ENCODE results near the gene PML.
"Not testable (repeated sequence)": the region's sequence is repeated elsewhere in the genome, so short reads cannot be mapped to it uniquely, and the experiment has no call there.

PML gene

DNA sequence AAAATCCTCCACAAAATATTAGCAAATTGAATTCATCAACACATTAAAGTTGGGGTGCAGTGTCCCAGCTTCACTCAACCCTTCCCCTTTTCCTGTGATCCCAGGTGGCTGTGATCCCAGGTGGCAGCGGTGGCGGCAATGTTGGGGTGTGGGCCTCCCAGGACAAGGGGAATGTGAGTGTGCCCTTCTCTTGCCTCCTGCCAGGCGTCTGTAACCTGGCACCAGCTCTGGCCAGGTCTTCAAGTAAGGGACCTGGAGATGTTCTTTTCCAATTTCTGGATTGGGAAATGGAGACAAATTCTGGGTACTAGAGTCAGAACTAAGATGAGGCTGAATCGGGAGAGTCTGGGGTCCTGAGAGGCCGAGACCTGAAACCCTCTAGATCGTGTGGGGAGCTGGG lies 67.7 kb downstream of the PML start:
- no peak for DNase-seq (ENCODE audit: low read depth)

DNA sequence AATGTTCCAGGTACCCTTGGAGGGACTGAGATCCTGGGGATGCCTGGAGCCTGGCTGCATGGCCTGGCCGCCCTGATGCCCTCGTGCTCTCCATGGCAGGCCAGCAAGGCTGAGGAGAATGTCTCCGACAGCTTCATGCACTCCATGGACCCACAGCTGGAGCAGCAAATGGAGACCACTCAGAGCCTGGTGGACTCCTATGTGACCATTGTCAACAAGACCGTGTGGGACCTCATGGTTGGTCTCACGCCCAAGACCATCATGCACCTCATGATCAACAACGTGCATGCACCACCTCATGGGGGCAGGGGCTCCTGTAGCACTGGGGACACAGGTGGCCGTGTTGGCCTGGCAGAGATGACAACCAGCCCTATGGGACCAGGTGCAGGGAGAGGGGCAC lies 68.2 kb downstream of the PML start:
- DNase-seq (ENCODE audit: low read depth) = no peak

DNA sequence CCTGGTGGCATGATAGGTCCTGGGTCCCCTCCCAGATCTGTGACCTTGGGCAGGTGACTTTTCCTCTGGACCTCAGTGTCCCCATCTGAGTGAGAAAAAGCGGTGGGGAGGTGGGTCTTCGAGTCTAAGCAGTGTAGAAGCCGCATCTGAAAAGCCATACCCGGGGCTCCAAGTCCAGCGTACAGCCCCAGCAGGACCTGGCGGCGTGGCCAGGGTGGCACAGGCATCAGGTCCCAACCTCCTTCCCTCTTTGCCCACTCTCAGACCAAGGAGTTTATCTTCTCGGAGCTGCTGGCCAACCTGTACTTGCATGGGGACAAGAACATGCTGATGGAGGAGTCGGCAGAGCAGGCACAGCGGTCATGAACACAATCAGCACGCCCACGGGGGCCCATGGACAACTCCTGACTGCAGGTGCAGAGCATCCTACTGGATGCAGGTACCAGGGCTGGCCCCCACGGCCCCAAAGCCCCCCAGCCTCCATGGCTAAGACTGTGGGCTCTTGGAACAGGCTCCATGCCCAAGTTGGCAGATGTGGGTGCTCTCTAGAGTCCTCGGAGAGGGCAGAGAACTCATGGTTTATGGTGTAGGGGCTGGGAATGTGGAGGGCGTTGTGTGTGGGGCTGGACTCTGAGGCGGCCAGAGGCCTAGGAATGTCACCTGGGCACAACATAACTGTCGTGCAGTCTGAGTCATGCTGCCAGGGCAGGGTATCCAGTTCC lies 69.1 kb downstream of the PML start:
- not testable (repeated sequence) for DNase-seq (ENCODE audit: low read depth)

DNA sequence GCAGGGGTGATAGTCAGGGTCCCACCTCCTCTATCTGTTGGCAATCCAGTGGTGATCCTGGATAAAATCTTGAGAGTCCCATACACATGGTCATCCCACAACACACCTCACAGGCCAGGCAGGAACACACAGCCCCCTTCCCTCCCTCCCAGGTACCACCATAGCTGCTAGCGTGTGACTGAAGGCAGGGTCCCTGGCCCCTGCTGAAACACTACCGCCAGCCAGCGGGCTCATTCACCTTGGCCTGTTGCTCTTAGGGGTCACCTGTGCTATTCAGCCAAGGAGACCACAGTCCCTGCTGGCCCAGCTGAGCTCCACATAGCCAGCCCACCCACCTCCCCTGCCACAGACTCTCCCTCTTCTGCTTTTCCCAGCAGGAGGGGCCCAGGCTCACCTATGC lies 69.7 kb downstream of the PML start:
- not testable (repeated sequence) for DNase-seq (ENCODE audit: low read depth)

DNA sequence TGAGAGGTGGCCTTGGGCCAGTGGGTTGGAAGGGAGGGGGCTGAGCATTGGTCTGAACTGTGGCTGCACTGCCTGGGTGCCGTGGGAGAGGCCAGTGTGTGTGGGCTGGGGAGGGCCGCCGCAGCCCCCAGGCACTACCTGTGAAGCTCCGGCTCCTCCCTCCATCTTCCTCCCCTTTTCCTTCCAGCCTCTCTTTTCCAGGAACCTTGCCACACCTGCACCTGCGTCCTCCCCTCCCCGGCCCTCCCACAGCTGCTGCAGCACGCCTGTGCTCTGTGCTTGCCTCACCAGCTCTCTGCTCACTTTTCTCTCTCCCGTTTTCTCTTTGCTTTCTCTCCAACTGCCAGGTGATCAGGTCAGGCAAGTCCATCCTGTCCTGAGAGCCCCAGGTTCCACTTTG lies 70.3 kb downstream of the PML start:
- not testable (repeated sequence) for DNase-seq (ENCODE audit: low read depth)

DNA sequence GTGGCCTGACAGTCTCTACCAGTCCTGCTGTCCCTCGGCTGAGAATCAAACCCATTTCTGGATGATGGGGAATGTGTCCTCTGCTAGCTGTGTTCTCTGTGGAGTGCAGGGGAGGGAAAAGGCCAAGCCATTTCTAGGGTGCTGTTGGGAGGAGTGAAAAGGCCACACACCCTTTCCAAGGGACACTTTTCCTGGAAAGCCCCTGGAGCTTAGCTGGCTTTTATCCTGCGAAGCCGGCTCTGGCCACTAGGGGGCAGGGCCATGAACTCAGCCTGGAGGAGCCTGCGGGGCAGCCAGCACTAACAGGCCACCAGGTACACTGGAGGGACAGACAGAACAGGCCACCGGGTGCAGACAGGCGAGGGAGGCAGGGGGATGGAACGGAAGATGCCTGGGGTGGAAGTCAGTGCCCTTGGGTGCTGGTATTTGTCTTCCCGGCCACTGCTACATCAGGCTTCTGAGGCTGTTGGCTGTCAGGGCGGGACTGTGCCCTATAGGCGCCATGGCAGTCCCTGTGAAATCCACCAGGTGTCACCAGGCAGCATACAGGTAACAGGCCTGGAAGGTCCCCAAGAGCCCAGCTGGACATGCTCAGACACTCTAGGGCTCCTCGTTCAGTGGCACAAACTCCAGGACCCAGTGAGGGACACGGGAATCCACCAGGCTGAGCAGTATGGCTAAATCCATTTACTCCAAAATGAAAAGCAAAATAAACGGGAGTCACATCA lies 71.3 kb downstream of the PML start:
- not testable (repeated sequence) for DNase-seq (ENCODE audit: low read depth)

DNA sequence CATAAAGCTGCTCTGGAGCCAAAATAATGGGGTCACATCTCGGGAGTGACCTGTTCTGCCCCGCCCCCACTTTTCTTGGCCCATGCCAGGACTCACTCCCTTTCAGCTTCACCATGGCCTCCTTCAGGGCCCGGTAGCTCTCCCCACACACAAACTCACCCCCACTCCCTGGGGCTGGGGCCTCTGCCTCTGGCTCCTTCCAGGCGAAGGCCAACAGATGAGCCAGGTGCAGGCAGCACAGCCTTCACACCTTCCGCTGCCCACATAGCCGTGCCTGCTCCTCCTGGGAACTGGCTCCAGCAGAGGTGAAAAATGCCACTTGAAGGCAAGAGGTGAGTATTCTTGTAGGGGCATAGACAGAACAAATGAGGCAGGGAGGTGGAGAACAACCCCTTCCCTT lies 77.1 kb downstream of the PML start:
- DNase-seq (ENCODE audit: low read depth) = not testable (repeated sequence)

DNA sequence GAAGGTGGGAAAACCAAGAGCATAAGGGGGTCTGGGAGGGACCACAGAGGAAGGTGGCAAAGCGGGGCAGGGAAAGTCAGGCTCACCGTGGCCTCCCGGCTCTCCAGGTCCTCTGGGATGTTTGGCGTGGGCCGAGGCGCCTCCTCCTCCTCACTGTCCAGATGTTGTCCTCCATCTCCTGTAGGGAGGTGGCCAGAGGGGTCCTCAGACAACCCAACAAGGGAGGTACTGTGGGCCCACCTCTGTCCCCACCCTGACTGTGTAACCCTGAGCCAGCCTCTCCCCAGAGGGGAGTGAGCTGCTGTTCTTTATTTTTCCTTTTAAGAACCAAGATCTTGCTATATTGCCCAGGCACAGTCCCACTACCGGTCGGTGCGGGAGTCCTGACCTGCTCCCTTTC lies 77.6 kb downstream of the PML start:
- DNase-seq (ENCODE audit: low read depth) = not testable (repeated sequence)

DNA sequence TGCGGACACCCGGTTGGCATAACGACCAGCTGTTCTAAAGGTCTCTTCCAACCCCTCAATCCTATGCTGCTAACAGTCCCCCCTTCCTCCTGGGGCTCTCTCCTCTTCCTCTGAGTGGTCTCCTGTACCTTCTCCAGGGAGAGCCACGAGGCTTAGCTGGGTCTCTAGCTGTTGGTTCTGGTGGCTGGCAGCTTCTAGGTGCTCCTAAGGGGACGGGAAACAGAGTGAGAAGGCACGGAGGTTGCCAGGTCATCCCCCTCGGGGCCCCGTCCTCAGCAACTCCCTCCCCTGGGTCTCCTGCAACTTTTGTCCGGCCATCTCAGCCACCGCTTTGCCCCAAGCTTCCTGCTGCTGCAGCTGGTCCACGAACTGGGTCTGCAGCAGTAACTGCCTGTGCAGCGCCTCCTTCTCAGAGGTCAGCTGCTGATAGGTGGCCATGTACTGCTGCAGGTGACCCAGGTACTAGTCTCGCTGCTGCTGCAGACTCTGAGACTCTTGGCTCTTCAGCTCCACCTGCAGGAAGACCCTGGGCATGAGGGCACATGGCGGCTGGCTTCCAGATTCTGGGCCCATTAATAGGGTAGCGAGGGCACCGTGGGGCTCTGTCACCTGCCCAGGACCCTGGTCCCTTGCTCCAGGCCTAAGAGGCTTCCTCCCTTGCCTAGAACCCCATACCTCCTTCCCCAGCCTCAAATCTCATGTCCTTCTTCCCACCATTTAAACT lies 78.3 kb downstream of the PML start:
- not testable (repeated sequence) for DNase-seq (ENCODE audit: low read depth)

DNA sequence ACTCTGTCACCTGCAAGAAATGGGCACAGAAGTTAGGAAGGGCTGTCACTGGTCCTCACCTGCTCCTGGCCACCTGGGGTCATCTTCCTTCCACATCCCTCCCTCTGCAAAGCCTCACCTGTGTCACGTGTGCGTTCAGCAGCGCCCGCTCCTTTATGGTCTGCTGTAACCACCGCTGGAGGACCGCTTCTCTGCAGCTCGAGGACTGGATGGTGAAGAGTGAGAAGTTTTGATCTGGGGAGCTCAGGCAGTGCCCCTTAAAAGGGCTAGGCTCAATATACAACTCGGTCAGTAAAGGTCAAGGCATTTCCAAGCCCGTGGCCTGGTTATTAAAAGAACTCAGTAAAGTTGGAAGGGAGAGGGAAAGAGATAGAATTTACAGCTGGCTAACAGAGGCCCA lies 81.3 kb downstream of the PML start:
- not testable (repeated sequence) for DNase-seq (ENCODE audit: low read depth)

DNA sequence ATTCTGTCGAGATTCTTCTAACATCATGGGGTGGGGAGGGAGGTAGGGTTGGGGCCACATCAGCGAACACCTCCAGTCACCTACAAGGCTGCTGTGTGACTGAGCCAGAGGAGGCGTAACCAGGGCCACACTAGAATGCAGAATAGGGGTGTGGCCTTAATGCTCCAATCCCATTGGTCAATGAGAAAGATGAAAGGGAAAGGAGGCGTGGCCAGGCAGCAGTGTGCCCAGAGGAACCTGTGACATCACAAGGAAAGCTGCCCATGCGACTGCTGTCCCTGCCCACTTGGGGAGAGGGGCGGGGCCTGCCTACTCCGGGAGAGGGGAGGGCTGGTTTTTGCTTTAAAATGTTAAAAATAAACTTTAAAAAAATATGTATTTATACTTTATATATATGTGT lies 87.9 kb downstream of the PML start, which contains the start of gene GOLGA6A:
Gene GOLGA6A (minus strand): TSS at position 101 of the 400 bp plus-strand sequence. CDS start 41 bp downstream, at position 60.
- DNase-seq (ENCODE audit: low read depth) = not testable (repeated sequence)

DNA sequence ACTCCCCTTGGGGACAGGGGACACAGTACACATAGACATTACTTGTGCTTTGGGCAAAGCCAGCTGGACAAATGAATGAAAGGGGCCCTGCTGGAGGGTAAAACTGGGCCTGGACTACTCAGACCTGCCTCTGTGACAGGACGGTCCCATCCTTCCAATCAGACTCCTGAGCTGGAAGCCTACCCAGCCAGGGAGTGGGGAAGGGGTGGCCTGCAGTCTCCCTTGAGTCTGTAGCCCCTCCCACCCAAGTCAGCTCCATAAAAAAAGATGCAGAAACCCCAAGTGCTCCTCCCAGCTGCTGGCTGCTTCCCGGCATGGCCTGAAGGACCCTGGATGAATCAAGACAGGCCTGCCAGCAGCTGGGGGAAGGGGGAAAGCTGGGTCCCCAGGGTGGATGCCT lies 100.1 kb downstream of the PML start:
- DNase-seq (ENCODE audit: low read depth) = not testable (repeated sequence)

DNA sequence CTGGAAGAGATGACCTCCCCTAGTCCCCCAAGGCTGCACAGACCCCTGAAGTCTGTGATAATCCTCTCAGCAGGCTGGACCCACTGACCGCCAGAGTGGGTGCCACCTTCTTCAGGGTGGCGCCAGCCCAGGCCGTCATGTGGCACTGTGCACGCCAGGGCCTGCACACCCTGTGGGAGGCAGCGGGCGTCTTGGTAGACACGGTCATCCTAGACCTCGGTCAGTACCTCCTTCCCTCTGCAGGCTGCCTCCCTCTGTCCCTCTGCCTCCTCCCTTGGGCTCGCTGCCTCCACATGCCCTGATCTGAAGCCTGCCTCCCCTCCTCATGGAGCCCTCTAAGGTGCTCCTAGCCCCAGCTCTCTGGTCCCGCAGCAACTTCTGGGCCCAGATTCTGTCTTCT lies 101.1 kb downstream of the PML start:
- not testable (repeated sequence) for DNase-seq (ENCODE audit: low read depth)

DNA sequence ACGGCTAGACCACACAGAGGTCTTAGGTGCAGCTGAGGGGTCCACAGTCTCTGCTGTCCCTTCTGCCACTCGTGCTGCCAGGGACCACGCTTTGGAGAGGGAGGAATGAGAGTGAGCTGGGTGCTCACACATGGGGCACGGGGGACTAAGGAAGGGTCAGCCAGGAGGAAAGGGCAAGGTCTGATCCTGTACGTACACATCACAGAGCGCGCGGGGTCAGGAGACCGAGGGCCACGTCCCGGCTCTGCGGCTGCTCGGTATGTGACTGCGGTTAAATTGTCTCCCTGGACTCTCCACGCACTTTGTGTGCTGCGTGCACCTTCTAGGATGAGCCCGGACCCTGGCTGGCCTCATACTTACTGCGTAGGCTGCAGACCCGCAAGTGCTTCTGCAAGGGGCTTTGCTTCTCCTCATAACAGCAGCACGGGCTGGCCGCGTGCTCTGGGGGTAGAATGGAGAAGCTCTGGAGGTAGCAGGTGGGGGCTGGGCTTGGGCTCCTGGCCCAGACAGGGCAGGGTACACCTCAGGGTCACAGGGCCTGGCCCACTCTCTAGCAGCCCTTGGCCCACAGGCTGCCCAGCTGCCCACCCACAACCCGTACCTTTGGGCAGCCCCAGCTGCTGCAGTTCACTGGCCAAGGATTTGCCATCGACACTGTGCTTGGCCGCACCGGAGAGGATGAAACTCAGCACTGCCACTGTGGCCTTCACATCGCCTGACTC lies 102.4 kb downstream of the PML start:
- not testable (repeated sequence) for DNase-seq (ENCODE audit: low read depth)
